ENCODE results near the gene CDHR5.
A peak's percentile ranks its signal among the peaks of the same experiment; 100 is the strongest.

Gene CDHR5

DNA sequence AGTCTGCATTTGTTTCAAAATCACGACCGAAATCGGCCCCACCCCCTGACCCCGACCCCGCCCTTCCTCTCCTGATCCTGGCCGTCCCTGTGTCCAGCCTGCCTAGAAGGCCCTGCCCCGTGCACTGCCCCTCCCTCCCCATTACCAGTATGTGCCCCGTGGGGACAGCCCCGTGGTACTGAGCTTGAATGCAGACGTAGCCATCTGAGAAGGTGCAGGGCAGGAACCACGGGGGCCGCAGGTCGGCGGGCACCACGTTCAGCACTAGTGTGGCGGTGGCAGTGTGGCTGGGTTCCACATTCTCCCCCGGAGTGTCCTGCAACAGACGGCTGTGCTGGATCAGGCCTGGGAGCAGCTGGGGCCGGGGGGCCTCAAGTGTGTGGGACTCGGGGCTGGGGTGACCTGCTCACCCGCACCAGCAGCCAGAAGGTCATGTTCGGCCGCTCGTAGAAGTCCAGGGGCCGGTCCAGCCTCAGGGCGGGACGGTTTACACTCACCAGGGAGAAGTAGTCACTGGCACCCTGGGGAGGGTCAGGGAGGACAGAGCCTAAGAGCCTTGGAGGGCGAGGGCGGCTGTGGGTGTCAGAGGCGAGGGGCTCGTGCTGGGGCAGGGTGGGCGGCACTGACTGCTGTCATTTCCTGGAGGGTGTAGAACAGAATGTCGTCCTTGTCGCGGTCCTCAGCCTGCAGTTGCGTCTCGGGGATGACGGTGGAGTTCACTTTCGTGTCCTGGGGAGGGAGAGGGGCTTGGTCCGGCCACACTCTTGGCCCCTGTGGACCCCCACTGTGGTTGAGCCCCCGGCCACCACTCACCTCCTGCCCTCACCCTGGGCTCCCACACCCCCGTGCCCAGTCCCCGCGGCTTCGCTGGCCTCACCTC lies 3.6 kb downstream of the CDHR5 start:
- DNase-seq = no peak

GRCh38 chr11:620201-620600 lies 4.6 kb downstream of the CDHR5 start:
- no peak for DNase-seq

GRCh38 chr11:619628-620050 lies 5.1 kb downstream of the CDHR5 start:
- DNase-seq = no peak

- no peak for DNase-seq
Measured at GRCh38 chr11:618856-619627, 5.7 kb downstream of the CDHR5 start.

- DNase-seq = no peak
Measured at GRCh38 chr11:617912-618682, 6.7 kb downstream of the CDHR5 start.

DNA sequence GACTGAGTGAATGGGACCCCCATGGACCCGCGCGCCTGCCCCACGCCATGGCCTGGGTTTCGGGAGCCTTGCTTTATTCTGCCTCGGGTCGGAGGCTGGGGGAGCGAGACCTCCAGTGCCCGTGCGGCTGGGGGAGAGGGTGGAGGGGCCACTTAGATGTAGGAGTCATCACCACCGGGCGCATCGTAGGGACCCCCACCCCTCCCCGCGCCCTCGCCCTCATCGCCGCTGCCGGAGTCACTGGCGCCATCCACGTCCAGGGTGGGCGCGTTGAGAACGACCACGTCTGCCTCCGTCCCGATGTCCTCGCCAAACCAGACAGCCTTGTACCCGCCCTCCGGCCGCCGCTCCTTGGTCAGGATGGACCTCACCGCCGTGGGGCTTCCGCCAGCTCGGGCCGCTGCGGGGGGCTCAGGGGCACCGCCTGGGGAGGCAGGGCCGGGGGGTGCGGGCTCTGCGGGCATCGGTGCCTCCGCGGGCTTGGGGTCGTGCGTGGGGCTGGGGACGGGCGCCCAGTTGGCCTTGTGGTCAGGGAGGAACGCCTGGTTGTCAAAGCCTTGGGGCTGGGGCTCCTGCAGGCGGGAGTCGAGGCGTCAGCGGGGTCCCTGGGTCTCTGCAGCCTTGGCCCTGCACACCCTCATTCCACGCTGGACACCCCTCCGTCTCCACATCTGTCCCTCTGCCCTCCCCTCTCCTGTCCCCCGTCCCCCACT lies 7.4 kb downstream of the CDHR5 start:
- no peak for DNase-seq

DNA sequence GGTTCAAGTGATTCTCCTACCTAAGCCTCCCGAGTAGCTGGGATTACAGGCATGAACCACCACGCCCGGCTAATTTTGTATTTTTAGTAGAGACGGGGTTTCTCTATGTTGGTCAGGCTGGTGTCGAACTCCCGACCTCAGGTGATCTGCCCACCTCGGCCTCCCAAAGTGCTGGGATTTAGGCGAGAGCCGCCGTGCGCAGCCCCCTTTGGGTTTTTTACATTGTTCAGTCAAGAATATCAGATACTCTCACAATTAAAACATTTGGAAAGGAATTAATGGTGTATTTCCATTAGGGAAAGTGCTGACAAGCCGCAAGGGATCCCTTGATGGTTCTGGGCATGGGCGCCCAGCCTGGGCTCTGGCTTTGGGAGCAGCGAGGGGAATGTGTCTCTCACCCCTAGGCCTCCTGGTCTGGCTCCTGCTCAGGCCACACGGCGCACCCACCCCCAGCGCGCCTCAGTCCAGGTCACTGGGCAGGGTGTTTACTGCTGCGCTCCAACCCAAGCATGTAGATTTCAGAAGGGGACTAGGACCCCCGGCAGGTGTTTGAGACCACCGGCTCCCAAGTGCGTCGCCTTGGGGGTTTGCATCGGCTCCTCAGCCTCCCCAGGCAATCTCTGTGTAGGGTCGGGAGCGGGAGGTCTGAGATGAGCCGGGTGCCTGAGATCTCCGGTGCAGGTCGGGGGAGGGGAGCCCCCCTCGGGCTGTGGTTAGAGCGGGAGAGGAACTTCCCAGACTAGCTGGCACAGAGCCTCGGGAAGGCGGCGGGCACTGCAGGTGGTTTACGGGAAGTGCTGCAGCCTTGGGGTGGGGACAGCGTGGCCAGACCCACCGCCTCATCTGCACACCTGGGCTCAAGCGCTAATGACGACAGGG lies 8.2 kb downstream of the CDHR5 start:
- DNase-seq = no peak

DNA sequence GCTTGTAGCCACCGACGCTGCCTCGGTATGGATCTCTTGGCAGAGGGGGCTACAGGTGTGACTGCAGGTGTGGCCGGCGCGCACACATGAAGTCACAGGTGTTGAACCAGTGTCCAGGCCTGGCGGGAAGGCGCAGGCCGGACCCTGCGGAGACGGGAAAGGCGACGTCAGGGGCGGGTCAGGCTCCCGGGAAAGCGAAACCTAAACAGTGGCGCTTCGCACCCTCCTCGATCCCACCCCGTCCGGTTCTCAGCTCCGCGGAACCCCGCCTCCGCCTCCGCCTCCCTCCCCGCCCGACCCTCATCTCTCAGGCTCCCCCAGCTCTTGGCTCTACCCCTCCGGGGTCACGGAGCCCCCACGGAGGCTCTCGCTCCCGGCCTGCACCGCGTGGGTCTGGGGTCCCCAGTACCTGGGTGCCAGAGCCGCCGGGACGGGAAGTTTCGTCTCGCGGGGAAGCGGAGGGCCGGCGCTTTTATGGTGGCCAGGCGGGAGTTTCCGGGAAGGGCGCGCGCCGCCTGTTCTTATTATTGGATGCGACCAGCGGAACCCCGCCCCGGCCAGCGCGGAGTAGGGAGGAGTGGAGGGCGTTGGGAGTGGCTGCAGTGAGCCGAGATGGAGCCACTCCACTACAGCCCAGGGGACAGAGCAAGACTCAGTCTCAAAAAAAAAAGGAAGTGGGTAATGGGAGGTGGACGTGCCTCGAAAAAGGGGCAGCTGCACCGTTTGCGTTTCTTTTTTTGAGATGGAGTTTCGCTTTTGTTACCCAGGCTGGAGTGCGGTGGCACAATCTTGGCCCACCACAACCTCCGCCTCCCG lies 9.0 kb downstream of the CDHR5 start, which contains the start of gene IRF7:
TSS of gene IRF7 (minus strand) at position 447 of the 816 bp plus-strand sequence. CDS start 586 bp downstream, outside the sequence.
- DNase-seq = peak; percentile 86

DNA sequence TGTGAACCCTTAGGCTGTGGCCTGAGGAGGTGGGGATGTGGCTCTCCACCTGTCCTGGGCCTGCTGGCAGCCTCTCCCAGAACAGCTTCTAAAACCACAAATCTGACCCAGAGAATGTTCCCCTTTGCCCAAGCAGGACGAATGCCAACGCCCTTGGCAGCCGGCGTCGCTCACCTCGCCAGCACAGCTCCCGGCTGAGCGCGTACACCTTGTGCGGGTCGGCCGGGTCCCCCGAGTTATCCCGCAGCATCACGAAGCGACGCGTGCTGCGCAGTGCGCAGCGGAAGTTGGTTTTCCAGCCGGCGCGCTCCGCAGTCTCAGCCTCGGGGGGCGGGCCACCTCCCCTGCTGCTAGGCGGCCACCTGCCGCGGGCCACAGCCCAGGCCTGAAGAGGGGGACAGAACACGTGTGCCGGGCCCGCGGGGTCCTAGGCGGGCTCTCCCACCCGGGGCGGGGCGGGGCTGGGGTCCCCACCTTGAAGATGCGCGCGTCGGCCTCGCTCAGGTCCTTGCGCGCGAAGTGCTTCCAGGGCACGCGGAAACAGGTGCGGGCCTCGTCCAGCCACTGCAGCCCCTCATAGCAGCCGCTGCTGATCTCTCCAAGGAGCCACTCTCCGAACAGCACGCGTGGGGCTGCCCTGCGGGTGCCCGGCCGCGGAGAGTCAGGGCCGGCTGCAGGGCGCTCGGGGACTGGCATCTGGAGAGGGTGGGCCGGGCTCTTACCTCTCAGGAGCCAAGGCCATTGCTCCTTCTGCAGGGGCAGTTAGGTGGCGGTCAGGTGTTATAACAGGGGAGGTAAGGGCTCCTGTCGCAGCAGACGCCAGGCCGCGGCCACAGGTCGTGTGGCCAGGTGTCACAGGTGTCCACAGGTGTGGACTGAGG lies 9.9 kb downstream of the CDHR5 start:
- no peak for DNase-seq

DNA sequence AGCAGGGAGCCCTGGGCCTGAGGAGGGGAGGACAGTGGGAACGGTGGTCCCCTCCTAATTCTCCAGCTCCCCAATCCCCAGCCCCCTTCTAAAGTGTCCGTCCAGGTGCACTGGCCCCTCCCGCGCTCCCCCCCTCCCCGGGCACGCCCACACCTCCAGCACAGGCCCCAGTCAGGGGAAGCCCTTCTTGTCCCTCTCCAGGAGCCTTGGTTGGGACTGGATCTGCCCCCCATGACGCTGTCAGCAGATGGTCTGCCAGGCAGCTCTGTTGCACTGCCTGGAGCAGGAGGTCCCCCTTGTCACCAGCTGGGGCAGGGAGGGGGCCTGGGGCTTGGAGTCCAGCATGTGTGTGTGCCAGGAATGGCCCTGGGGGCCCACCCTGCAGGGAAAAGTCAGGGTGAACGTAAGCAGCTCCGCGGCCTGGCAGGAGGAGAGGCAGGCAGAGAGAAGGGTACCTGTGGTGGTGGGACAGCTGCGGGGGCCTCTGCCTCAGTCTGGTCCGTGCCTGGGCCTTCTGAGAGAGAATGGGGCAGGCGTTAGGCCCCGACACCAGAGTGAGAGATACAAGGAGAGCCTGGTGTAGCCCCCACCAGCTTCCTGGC lies 10.6 kb downstream of the CDHR5 start:
- DNase-seq = no peak

DNA sequence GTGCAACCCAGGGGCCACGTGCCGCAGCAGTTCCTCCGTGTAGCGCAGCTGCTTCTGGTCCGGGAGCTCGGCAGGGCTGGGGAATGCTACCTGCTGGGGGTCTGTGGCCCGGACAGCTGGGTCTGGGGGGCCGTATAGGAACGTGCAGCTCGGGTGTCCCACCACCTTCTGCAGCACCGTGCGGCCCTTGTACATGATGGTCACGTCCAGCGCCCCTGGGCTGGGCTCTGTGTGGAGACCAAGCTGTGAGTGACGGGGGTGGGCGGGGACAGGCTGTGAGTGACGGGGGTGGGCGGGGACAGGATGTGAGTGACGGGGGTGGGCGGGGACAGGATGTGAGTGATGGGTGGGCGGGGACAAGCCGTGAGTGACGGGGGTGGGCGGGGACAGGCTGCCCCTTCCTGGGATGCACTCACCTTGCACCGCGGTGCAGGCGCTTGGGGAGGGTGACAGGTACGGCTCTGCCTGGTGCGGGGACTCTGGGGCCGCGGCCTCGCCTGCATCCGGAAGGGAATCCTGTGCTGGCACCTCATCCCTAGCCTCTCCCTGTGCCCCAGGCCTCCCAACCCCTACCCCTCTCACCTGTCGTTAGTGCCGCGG lies 11.3 kb downstream of the CDHR5 start:
- DNase-seq = peak; percentile 85

DNA sequence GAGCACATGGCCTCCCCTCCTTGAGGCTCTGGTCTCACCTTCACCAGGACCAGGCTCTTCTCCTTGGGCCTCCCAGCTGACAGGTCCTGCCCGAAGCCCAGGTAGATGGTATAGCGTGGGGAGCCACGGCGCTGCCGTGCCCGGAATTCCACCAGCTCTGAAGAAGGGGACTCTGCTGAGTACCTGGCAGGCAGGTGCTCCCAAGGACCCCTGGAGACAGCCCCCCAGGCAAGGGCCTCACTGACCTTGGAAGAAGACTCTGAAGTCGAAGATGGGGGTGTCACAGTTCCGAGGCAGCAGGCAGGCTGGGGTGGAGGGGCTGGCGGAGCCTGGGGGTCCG lies 11.8 kb downstream of the CDHR5 start:
- no peak for DNase-seq

DNA sequence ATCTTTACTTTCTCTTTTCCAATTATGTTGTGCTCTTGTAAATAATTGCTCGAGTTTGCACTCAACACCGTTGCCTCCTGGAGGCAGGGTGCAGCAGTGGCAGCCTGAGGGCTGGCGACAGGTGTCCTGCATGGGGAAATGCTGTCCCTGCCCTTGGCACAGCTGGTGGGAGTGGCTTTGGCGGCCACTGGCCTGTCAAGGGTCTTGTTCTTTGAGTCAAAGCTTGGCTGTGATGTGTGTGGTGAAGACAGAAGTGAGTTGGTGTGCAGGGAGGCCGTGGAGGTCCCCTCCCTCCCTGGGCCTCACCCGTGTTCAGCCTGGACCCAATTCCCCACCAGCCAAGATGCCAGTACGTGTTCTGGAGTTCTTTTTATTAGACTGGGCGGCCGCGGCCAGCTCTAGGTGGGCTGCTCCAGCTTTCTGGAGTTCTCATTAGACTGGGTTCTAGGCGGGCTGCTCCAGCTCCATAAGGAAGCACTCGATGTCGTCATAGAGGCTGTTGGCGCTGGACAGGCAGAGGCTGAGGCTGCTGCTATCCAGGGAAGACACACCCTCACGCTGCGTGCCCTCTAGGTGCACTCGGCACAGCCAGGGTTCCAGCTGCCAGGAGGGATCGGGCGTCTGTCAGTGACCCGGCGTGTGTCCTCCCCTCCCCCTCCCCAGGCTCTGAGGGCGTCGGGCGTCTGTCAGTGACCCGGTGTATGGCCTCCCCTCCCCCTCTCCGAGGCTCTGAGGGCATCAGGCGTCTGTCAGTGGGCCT lies 12.4 kb downstream of the CDHR5 start:
- no peak for DNase-seq

- no peak for DNase-seq
Measured at GRCh38 chr11:611001-611996, 13.5 kb downstream of the CDHR5 start.

GRCh38 chr11:610146-610801 lies 14.5 kb downstream of the CDHR5 start:
- DNase-seq = no peak

DNA sequence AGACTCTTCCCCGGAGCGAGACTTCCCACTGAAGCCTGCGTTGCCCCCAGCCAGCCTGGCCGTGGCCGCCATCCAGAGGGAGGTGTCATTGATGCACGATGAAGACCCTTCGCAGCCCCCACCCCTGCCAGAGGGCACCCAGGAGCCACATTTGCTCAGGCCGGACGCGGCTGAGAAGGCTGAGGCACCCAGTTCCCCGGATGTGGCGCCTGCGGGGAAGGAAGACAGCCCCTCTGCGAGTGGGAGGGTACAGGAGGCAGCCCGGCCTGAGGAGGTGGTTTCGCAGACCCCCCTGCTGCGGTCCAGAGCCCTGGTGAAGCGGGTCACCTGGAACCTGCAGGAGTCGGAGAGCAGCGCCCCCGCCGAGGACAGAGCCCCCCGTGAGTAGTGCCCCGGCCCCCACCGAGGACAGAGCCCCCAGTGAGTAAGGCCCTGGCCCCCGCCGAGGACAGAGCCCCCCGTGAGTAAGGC lies 15.4 kb downstream of the CDHR5 start:
- DNase-seq = no peak

All from effector CD4-positive, alpha-beta T cell (primary cell).